ENCODE results near the gene SLC36A3. TPM values are rescaled to one million over a fixed set of nuclear protein-coding genes. Genes with fewer than 3 reads are reported as not detected.
A peak's percentile ranks its signal among the peaks of the same experiment; 100 is the strongest.

SLC36A3 gene
- total and polyA plus RNA-seq, 2 experiments from 2014 or later: not detected

GRCh38 chr5:151231359-151231758 lies 72.2 kb downstream of the SLC36A3 start:
- Histone ChIP-seq H3K9me3 (ENCODE audit: low read depth) (no peaks in the 10 kb centered on the region), H3K4me3 (no peak overlapping the region)
- no peak for TF ChIP-seq CTCF (IDR thresholded peaks at IDR 0.05; ENCODE audit: low read depth, low read length)

GRCh38 chr5:151230048-151230680 lies 73.4 kb downstream of the SLC36A3 start:
- H3K27me3 ChIP-seq: no peaks in the 10 kb centered on the region
- TF ChIP-seq CTCF (IDR thresholded peaks at IDR 0.05; ENCODE audit: low read depth, low read length): no peak
- no peak for DNase-seq (ENCODE audit: low read depth in 1 of 2, low spot score in 1 of 2)
- no peak overlapping the region for H3K4me3 ChIP-seq
- no peaks in the 10 kb centered on the region for H3K9me3 ChIP-seq (ENCODE audit: low read depth)
- H3K27ac ChIP-seq: peak overlapping the region; percentile 32
- peaks cover 10% of the 10 kb centered on the region for H3K4me1 ChIP-seq (ENCODE audit: low read depth)
- no peaks in the 10 kb centered on the region for H3K36me3 ChIP-seq

More at GRCh38 chr5:151231359-151231758, 72.2 kb downstream of the SLC36A3 start:
- Histone ChIP-seq H3K4me1 (ENCODE audit: low read depth) (peaks cover 10% of the 10 kb centered on the region), H3K27me3 (no peaks in the 10 kb centered on the region), H3K36me3 (no peaks in the 10 kb centered on the region), H3K27ac (no peak overlapping the region)
- DNase-seq (ENCODE audit: low read depth in 1 of 2, low spot score in 1 of 2): no peak

- H3K27ac ChIP-seq: no peak overlapping the region
- no peaks in the 10 kb centered on the region for H3K9me3 ChIP-seq (ENCODE audit: low read depth)
- no peak for DNase-seq (ENCODE audit: low read depth in 1 of 2, low spot score in 1 of 2)
- no peaks in the 10 kb centered on the region for H3K27me3 ChIP-seq
- peaks cover under 1% of the 10 kb centered on the region for H3K4me1 ChIP-seq (ENCODE audit: low read depth)
- H3K36me3 ChIP-seq: no peaks in the 10 kb centered on the region
- H3K4me3 ChIP-seq: no peak overlapping the region
- TF ChIP-seq CTCF (IDR thresholded peaks at IDR 0.05; ENCODE audit: low read depth, low read length): no peak
Observed at GRCh38 chr5:151228986-151229385, 74.6 kb downstream of the SLC36A3 start.

- Histone ChIP-seq H3K27me3 (no peaks in the 10 kb centered on the region), H3K36me3 (no peaks in the 10 kb centered on the region), H3K27ac (no peak overlapping the region), H3K4me3 (no peak overlapping the region), H3K4me1 (ENCODE audit: low read depth) (peaks cover under 1% of the 10 kb centered on the region), H3K9me3 (ENCODE audit: low read depth) (no peaks in the 10 kb centered on the region)
- peak in 1 of 2 donors; percentile 61 for DNase-seq (ENCODE audit: low read depth in 1 of 2, low spot score in 1 of 2)
- TF ChIP-seq CTCF (IDR thresholded peaks at IDR 0.05; ENCODE audit: low read depth, low read length): no peak
Observed at GRCh38 chr5:151227918-151228447, 75.6 kb downstream of the SLC36A3 start.

Other genes with a start within 250 kb of the SLC36A3 start
- gene TNIP1, start 222.7 kb downstream of the SLC36A3 start, total RNA-seq: 134 and 147 TPM in 2 replicates
- 94.9 and 104 TPM in 2 replicates for gene TNIP1, start 222.7 kb downstream of the SLC36A3 start, polyA plus RNA-seq
- 628 and 658 TPM in 2 replicates for gene ANXA6, start 146.0 kb downstream of the SLC36A3 start, total RNA-seq
- gene ANXA6, start 146.0 kb downstream of the SLC36A3 start, polyA plus RNA-seq: 404 and 448 TPM in 2 replicates
- 85.4 and 104 TPM in 2 replicates for gene CCDC69, start 79.7 kb downstream of the SLC36A3 start, total RNA-seq
- 70.4 and 102 TPM in 2 replicates for gene CCDC69, start 79.7 kb downstream of the SLC36A3 start, polyA plus RNA-seq
- gene GM2A, start 50.6 kb downstream of the SLC36A3 start, total RNA-seq: 53.7 and 56.3 TPM in 2 replicates
- gene GM2A, start 50.6 kb downstream of the SLC36A3 start, polyA plus RNA-seq: 34.3 and 36.5 TPM in 2 replicates
- gene SLC36A2, start 43.8 kb upstream of the SLC36A3 start, total RNA-seq: not detected in 2 replicates
- gene SLC36A2, start 43.8 kb upstream of the SLC36A3 start, polyA plus RNA-seq: not detected in 2 replicates
- 6.1 and 8.8 TPM in 2 replicates for gene SLC36A1, start 143.8 kb upstream of the SLC36A3 start, total RNA-seq
- gene SLC36A1, start 143.8 kb upstream of the SLC36A3 start, polyA plus RNA-seq: 2.2 and 3.4 TPM in 2 replicates